SK-N-MC (cell line): ENCODE data around the gene PPP1R12A.

Source experiments
- EZH2 ChIP-seq: fragments of 200-600 bp; sonication (generic); IDR thresholded peaks from one replicate; pipeline ENCODE4 v1.6.1; 2017; ENCODE audit warnings: antibody characterized with exemption
- POLR2AphosphoS5 ChIP-seq: IDR thresholded peaks from 2 replicates; pipeline ENCODE4 v1.6.1; 2012; ENCODE audit warnings: mild to moderate bottlenecking, low read depth, low read length, borderline replicate concordance

DNA sequence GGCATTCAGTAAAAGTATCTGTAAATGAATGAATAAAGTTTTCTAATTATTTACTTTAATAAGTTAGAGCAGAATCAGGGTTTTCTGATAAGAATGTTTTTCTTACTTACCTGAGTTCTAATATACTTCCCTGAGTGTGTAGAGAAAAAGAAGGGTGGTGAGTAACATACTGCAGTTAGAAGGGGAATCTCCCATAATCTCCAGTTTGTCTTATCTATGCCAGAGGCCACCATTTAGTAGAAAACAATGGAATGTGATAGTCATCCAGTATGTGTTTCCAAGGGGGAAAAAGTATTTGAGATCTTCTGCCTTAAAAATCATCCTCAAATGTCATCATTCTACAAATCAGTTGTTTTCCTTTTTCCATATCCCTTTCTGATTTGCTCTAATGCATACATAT lies 187.6 kb downstream of the PPP1R12A start:
- TF ChIP-seq EZH2, result no peak
- TF ChIP-seq POLR2AphosphoS5, result no peak
